ENCODE data around the gene DDX41. TPM values are rescaled to one million over a fixed set of nuclear protein-coding genes. Genes with fewer than 3 reads are reported as not detected.
A peak's percentile ranks its signal among the peaks of the same experiment; 100 is the strongest.

DDX41 gene
- total and polyA plus RNA-seq, 9 donors = 58.3 to 104 (median 70.8) TPM

DNA sequence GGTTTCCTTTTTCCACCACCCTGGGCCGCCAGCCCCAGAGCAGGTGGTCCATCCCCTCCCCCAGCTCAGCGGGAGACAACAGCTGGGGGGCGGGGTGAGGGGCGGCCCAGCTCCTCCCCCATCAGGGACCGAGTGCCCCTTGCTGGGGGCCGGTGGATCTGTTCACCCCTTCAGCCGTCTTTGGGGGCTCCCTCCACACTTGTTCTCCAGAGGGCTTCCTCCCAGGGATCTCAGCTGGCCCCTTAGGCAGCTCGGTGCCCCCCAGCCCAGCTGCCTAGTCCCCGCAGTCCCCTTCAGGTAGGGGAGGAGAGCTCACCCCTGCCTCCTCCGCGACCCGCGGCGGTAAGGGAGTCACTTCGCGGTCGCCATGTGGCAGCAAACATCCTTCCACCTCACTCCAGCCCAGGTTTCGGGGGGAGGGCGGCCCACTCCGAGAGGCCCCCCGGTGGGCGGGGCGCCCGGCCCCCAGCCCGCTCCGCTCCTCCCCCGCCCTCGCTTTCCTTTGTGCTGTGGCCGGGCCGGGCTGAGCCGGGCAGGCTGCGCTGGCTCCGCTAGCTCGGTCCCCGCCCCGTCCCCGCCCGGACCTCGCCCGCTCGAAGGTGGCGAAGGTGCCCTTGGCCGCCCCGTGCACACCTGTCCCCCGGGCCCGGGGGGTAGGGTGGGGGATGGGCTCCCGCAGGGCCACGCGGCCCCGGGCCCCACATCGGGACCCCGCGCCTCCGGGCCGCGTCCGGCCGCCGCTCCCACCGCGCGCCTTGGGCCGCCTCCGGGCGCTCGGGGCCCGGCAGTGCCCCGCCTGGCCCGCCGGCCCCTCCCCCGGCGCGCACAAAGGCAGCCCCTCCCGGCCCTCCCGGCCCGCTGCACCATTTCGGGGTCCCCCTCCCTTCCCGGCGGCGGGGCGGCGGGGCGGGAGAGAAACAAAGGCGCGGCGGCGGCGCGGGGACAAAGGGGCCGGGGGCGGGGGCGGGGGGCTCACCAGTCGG lies 44.0 kb downstream of the DDX41 start:
- intact Hi-C loops (cut with DNase I) = no loop called here
- Histone ChIP-seq H3K4me3 (peak overlapping the region; percentile 80), H3K4me1 (ENCODE audit: insufficient read depth) (peaks cover 21% of the 10 kb centered on the region), H3K9me3 (no peaks in the 10 kb centered on the region), H3K27ac (peak overlapping the region; percentile 61 to 69), H3K27me3 (no peaks in the 10 kb centered on the region), H3K36me3 (no peaks in the 10 kb centered on the region)
- TF ChIP-seq POLR2A (IDR thresholded peaks at IDR 0.05) (no peak), EP300 (IDR thresholded peaks at IDR 0.05) (no peak)
- TF ChIP-seq, protein P1, sequence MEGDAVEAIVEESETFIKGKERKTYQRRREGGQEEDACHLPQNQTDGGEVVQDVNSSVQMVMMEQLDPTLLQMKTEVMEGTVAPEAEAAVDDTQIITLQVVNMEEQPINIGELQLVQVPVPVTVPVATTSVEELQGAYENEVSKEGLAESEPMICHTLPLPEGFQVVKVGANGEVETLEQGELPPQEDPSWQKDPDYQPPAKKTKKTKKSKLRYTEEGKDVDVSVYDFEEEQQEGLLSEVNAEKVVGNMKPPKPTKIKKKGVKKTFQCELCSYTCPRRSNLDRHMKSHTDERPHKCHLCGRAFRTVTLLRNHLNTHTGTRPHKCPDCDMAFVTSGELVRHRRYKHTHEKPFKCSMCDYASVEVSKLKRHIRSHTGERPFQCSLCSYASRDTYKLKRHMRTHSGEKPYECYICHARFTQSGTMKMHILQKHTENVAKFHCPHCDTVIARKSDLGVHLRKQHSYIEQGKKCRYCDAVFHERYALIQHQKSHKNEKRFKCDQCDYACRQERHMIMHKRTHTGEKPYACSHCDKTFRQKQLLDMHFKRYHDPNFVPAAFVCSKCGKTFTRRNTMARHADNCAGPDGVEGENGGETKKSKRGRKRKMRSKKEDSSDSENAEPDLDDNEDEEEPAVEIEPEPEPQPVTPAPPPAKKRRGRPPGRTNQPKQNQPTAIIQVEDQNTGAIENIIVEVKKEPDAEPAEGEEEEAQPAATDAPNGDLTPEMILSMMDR (IDR thresholded peaks at IDR 0.05) = no peak
- DNase-seq = peak in 4 of 5 donors; percentile 55 to 70 (median 66)
- WGBS, 3 donors = 1% methylated on average over 58 to 87 of the region's 93 CpGs

DNA sequence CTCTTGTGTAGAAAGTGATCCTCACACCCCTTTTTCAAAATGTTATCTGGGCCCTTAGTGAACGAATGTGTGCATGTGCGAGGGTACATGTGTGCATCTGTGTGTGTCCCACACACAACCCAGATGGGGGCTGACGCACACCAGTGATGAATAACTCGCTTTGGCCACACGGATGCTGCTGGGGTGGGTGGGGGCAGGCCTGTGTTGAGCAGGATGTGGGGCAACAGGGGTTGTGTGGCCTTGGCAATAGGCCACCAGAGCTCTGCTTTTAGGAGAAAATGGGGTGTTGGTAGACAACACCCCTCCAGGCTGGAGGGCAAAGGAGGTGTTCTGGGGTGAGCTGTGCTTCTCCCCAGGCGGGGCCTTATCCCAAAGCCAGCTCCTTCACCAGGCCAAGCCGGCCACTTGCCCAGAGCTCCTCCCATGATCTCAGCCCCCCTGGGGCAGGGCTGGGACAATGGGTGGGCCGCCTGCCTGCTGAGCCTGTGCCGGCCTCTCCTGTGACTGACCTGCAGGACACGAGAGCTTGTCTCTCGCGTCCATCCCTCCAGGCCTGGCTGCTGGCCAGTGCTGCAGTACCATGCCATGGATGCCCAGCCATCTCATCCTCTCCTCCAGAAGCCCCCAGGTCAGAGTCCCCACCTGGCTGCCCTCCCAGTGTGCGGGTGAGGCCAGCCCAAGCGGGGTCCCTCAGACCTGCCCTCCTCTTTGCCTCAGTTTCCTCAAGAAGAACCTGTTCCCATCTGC lies 45.0 kb downstream of the DDX41 start:
- intact Hi-C loops (cut with DNase I) = no loop called here
- no peaks in the 10 kb centered on the region for H3K36me3 ChIP-seq
- H3K27me3 ChIP-seq = no peaks in the 10 kb centered on the region
- H3K4me3 ChIP-seq = peak overlapping the region; percentile 80
- no peak for TF ChIP-seq POLR2A (IDR thresholded peaks at IDR 0.05)
- TF ChIP-seq EP300 (IDR thresholded peaks at IDR 0.05) = no peak
- TF ChIP-seq, protein P1 (IDR thresholded peaks at IDR 0.05) = no peak
- H3K4me1 ChIP-seq (ENCODE audit: insufficient read depth) = peaks cover 21% of the 10 kb centered on the region
- no peak overlapping the region for H3K27ac ChIP-seq
- peak in 3 of 5 donors; percentile 50 to 65 (median 63) for DNase-seq
- 43 to 49% (median 47%) methylated on average over 14 of the region's 14 CpGs for WGBS, 3 donors
- H3K9me3 ChIP-seq = no peaks in the 10 kb centered on the region

DNA sequence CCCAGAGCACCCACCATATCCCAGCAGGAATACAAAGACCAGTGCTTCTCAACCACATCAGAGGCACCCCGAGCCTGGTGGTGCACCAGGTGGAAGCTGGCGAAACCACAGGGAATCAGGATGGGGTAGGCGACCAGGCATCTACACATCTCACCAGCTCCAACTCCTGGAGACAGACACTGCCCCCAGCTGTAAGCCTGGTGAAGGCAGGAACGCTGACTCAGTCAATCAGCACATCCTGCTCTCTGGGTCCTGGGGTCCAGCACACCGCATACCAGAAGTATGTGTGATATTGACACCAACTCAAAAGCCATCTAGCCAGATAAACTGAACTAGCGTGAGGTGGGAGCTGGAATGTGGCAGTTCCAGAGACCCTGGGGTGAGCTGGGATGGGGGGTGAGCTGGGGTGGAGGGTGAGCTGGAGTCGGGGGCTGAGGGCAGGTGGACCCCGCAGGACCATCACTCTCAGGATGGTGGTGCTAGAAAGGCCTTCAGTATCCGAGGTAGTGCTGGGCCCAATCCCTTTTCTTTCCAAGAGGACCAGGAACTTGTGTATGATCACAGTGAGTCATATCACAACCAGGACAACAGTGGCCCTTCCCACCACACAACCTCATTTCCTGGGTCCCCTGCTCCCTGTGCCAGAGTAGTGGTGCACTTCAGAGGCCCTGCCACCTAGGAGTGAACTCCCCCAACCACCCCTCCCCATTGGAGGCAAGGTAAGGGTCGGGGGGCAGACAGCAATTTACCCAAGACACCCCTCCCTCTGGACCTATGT lies 45.8 kb downstream of the DDX41 start:
- H3K36me3 ChIP-seq = no peaks in the 10 kb centered on the region
- WGBS, 3 donors = 77 to 78% (median 77%) methylated on average over 10 of the region's 10 CpGs
- H3K4me1 ChIP-seq (ENCODE audit: insufficient read depth) = peaks cover 21% of the 10 kb centered on the region
- no peak for DNase-seq
- no peak overlapping the region for H3K27ac ChIP-seq
- TF ChIP-seq EP300 (IDR thresholded peaks at IDR 0.05) (no peak), POLR2A (IDR thresholded peaks at IDR 0.05) (no peak)
- TF ChIP-seq, protein P1 (IDR thresholded peaks at IDR 0.05) = no peak
- no peaks in the 10 kb centered on the region for H3K9me3 ChIP-seq
- no peak overlapping the region for H3K4me3 ChIP-seq
- intact Hi-C loops (cut with DNase I) = no loop called here
- H3K27me3 ChIP-seq = no peaks in the 10 kb centered on the region

All from ovary (tissue), 9 donors.